Measurements from ENCODE around the gene DUSP12. TPM values are rescaled to one million over a fixed set of nuclear protein-coding genes. Genes with fewer than 3 reads are reported as not detected.

DUSP12 gene
- total and polyA plus RNA-seq, 9 of the 15 experiments (the other 6 are each of a cell fraction or from before 2014, with no cell fraction given): 10.4 to 81.4 (median 43.6) TPM

- TF ChIP-seq, protein P1, sequence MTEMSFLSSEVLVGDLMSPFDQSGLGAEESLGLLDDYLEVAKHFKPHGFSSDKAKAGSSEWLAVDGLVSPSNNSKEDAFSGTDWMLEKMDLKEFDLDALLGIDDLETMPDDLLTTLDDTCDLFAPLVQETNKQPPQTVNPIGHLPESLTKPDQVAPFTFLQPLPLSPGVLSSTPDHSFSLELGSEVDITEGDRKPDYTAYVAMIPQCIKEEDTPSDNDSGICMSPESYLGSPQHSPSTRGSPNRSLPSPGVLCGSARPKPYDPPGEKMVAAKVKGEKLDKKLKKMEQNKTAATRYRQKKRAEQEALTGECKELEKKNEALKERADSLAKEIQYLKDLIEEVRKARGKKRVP (CRISPR knock-in tag; IDR thresholded peaks at IDR 0.05): no peak
- TF ChIP-seq NR2C1 (IDR thresholded peaks at IDR 0.05): no peak
- no peak for TF ChIP-seq NR2C1 (tag; IDR thresholded peaks at IDR 0.05)
- TF ChIP-seq ZNF778 (CRISPR knock-in tag; IDR thresholded peaks at IDR 0.05): no peak
- TF ChIP-seq ZNF384 (IDR thresholded peaks at IDR 0.05; ENCODE audit: low read depth, low read length): no peak
- TF ChIP-seq BRD9 (IDR thresholded peaks at IDR 0.05; ENCODE audit: low read depth, partially characterized antibody): no peak
- peak; percentile 84 for TF ChIP-seq EP400 (IDR thresholded peaks at IDR 0.05)
- TF ChIP-seq CC2D1A (IDR thresholded peaks at IDR 0.05): no peak
- TF ChIP-seq U2AF2 (optimal IDR thresholded peaks at IDR 0.05; ENCODE audit: low read depth, low read length): no peak
- no peak for TF ChIP-seq YBX1 (IDR thresholded peaks at IDR 0.05)
- 0 out of 2 replicates have a peak, but pooled peaks have one; percentile 64 for TF ChIP-seq CBX1 (IDR thresholded peaks at IDR 0.05; ENCODE audit: low read depth)
- TF ChIP-seq MYNN (IDR thresholded peaks at IDR 0.05): no peak
- TF ChIP-seq MYNN (CRISPR knock-in tag; IDR thresholded peaks at IDR 0.05): no peak
- no peak for TF ChIP-seq SMAD2 (IDR thresholded peaks at IDR 0.05; ENCODE audit: low read depth, low read length)
- TF ChIP-seq ZNF785 (CRISPR knock-in tag; IDR thresholded peaks at IDR 0.05): no peak
- no peak for TF ChIP-seq KAT2B (IDR thresholded peaks at IDR 0.05; ENCODE audit: low read depth, low read length)
- no peak for TF ChIP-seq SMAD1 (IDR thresholded peaks at IDR 0.05; ENCODE audit: low read depth, low read length, partially characterized antibody)
- peak; percentile 19 to 60; a peak in 1 of 4 replicates for TF ChIP-seq SIN3A (IDR thresholded peaks at IDR 0.05; ENCODE audit: borderline replicate concordance in 2 of 2, control insufficient read depth in 1 of 2, low read depth in 2 of 2, low read length in 2 of 2)
- TF ChIP-seq CEBPG (CRISPR knock-in tag; IDR thresholded peaks at IDR 0.05): no peak
- TF ChIP-seq CEBPG (tag; conservative IDR thresholded peaks at IDR 0.05 in 1 of 2, IDR thresholded peaks at IDR 0.05 in 1 of 2): no peak
- no peak for TF ChIP-seq MEF2A (IDR thresholded peaks at IDR 0.05; ENCODE audit: control insufficient read depth, low read depth, low read length)
- TF ChIP-seq POLR2AphosphoS5 (IDR thresholded peaks at IDR 0.05; ENCODE audit: control insufficient read depth, insufficient read depth, low read depth, low read length): peak; percentile 84
- TF ChIP-seq FOXM1 (IDR thresholded peaks at IDR 0.05; ENCODE audit: low read depth): no peak
- 0 out of 2 replicates have a peak, but pooled peaks have one; percentile 51 for TF ChIP-seq FOXM1 (CRISPR knock-in tag; IDR thresholded peaks at IDR 0.05; ENCODE audit: low read depth)
- no peak for TF ChIP-seq CREB3 (tag; conservative IDR thresholded peaks at IDR 0.05; ENCODE audit: low read depth)
- no peak for TF ChIP-seq SPI1 (IDR thresholded peaks at IDR 0.05; ENCODE audit: borderline replicate concordance, low read depth, low read length)
- no peak for TF ChIP-seq ZSCAN32 (CRISPR knock-in tag; IDR thresholded peaks at IDR 0.05)
- no peak for TF ChIP-seq SRF (CRISPR knock-in tag; IDR thresholded peaks at IDR 0.05)
- no peak for TF ChIP-seq ZNF766 (CRISPR knock-in tag; conservative IDR thresholded peaks at IDR 0.05)
- TF ChIP-seq RBM15 (IDR thresholded peaks at IDR 0.05; ENCODE audit: insufficient read depth, low read length): no peak
Measured at GRCh38 chr1:161726473-161727255, 22.9 kb upstream of the DUSP12 start (continued).
